Measurements from ENCODE around the gene NYAP2. TPM values are rescaled to one million over a fixed set of nuclear protein-coding genes. Genes with fewer than 3 reads are reported as not detected.
A peak's percentile ranks its signal among the peaks of the same experiment; 100 is the strongest.

The NYAP2 gene
- total RNA-seq, 1 donor = not detected

- no peak for DNase-seq (ENCODE audit: low read depth)
- TF ChIP-seq, protein P1, sequence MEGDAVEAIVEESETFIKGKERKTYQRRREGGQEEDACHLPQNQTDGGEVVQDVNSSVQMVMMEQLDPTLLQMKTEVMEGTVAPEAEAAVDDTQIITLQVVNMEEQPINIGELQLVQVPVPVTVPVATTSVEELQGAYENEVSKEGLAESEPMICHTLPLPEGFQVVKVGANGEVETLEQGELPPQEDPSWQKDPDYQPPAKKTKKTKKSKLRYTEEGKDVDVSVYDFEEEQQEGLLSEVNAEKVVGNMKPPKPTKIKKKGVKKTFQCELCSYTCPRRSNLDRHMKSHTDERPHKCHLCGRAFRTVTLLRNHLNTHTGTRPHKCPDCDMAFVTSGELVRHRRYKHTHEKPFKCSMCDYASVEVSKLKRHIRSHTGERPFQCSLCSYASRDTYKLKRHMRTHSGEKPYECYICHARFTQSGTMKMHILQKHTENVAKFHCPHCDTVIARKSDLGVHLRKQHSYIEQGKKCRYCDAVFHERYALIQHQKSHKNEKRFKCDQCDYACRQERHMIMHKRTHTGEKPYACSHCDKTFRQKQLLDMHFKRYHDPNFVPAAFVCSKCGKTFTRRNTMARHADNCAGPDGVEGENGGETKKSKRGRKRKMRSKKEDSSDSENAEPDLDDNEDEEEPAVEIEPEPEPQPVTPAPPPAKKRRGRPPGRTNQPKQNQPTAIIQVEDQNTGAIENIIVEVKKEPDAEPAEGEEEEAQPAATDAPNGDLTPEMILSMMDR (IDR thresholded peaks at IDR 0.05; ENCODE audit: insufficient read depth, low read length) = no peak
These were observed 22.6 kb downstream of the NYAP2 start for GRCh38 chr2:225422145-225422544.

DNA sequence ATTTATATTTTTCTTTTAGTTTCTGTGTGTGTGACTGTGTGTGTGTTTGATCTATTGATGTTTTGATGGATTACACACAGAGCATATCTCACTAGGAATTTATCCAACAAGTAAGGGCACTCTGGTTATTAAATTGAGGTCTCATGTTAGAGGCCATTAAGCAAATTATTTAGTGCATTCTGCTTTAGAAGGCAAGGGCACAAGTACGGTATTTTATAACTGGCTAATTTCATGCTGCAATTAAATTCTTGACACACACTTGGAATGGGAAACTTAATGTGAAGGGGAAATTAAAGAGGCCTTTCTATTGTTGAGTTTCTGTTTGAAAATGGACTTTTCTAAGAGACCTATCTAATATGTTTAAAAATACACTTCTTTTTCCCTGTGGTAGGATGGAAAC, 25.8 kb downstream of the NYAP2 start:
- TF ChIP-seq, protein P1 (IDR thresholded peaks at IDR 0.05; ENCODE audit: insufficient read depth, low read length) = no peak
- DNase-seq (ENCODE audit: low read depth) = no peak

More at GRCh38 chr2:225422145-225422544, 22.6 kb downstream of the NYAP2 start:
- H3K4me3 ChIP-seq (ENCODE audit: low read depth, low read length) = no peak overlapping the region

GRCh38 chr2:225428360-225428759, 28.9 kb downstream of the NYAP2 start:
- DNase-seq (ENCODE audit: low read depth) = no peak
- TF ChIP-seq, protein P1 (IDR thresholded peaks at IDR 0.05; ENCODE audit: insufficient read depth, low read length) = no peak
- no peak overlapping the region for H3K4me3 ChIP-seq (ENCODE audit: low read depth, low read length)

More for the DNA sequence above, 25.8 kb downstream of the NYAP2 start:
- H3K4me3 ChIP-seq (ENCODE audit: low read depth, low read length) = no peak overlapping the region

DNA sequence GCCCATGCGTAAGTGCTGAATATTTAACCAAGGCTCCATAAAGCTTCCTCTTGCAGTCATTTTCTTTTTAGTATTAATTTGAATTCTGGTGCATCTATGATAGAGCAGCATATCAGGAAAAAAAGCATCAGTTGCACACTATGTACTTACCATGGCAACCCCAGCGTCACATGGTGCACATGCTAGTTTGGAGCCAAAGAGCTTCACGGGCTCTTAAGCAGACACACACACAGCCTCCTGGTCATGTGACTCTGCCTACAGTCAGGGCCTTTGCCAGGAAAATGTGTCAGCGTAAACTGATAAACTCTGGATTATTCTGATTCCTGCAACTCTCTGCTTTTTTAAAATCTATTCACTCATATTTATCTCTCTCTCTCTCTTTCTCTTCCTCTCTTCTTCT, 30.2 kb downstream of the NYAP2 start:
- H3K4me3 ChIP-seq (ENCODE audit: low read depth, low read length) = no peak overlapping the region
- peak; percentile 38 for DNase-seq (ENCODE audit: low read depth)
- TF ChIP-seq, protein P1 (IDR thresholded peaks at IDR 0.05; ENCODE audit: insufficient read depth, low read length) = no peak

GRCh38 chr2:225431105-225431863, 31.8 kb downstream of the NYAP2 start:
- H3K4me3 ChIP-seq (ENCODE audit: low read depth, low read length) = no peak overlapping the region
- DNase-seq (ENCODE audit: low read depth) = no peak
- TF ChIP-seq, protein P1 (IDR thresholded peaks at IDR 0.05; ENCODE audit: insufficient read depth, low read length) = no peak

DNA sequence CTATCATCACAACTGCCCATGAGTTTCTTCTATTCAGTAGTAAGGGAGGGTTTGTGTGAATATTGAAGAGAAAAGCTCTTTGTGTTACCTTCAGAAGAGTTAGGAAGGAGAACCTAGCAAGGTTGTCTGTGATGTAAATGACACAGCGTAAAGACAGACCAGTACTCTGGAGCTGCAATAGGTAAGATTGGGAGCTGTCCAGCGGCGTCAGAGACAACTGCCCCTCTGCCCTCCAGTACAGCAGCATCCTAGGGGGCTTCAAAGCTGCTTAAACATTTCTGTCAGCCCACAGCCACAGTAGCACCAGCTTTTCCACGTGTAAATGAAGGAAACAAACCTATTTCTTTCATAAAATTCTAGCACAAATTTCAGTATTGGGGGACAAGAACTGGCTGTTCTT, 34.5 kb downstream of the NYAP2 start:
- DNase-seq (ENCODE audit: low read depth) = no peak
- H3K4me3 ChIP-seq (ENCODE audit: low read depth, low read length) = no peak overlapping the region
- TF ChIP-seq, protein P1 (IDR thresholded peaks at IDR 0.05; ENCODE audit: insufficient read depth, low read length) = no peak
